Endothelial cell of umbilical vein (primary cell): Measurements from ENCODE around the gene TFB2M. TPM values are rescaled to one million over a fixed set of nuclear protein-coding genes. Genes with fewer than 3 reads are reported as not detected.

Source experiments
- Bru-seq: library from RNA; stranded (reverse); fragments of 400-500 nt; gene quantifications from one replicate; lab custom pipeline; 2021; lab: Mats Ljungman, UMichigan
- BruChase-seq, 2 experiments: library from RNA; stranded (reverse); fragments of 400-500 nt; gene quantifications; one replicate each; lab custom pipeline; 2021; lab: Mats Ljungman, UMichigan
- BruUV-seq: library from RNA; stranded (reverse); fragments of 400-500 nt; replicated peaks from 2 replicates; lab custom pipeline; 2021; lab: Mats Ljungman, UMichigan
- CTCF ChIA-PET: fragments of 300-600, 350-600 bp; sonication (Branson Sonifier 250); formaldehyde crosslinking; loops from one replicate; lab custom pipeline; 2021; ENCODE audit warnings: antibody characterized with exemption, inconsistent platforms; lab: Charles Lee
- POLR2A ChIA-PET: fragments of 300-600, 350-600 bp; sonication (Branson Sonifier 250); formaldehyde crosslinking; loops from one replicate; lab custom pipeline; 2021; ENCODE audit warnings: antibody characterized with exemption, inconsistent platforms; lab: Charles Lee
- DNase-seq: peaks from one replicate; pipeline ENCODE4 v3.0.0-alpha.2; 2011; ENCODE audit warnings: low read depth, low spot score
- FAIRE-seq: peaks from 2 replicates; lab custom pipeline; 2011; peaks lifted over from hg19 to GRCh38; lab: Jason Lieb, UNC
- H2AFZ ChIP-seq: 2 replicates; pipeline ENCODE4 v1.6.0; 2012; ENCODE audit warnings: low read depth, low read length, control low read depth, inconsistent platforms
- H3K27ac ChIP-seq: 2 replicates; pipeline ENCODE4 v1.5.1; 2011; ENCODE audit warnings: low read depth, mild to moderate bottlenecking, control low read depth, low read length, moderate library complexity; ENCODE audit not compliant: insufficient read depth
- H3K27me3 ChIP-seq, 2 experiments: 2 replicates each; pipeline versions ENCODE4 v1.6.0 to v1.6.1; 2011; ENCODE audit warnings: low read length in 2 of 2, mixed read lengths in 1 of 2; ENCODE audit not compliant: control insufficient read depth in 2 of 2, insufficient read depth in 2 of 2
- H3K36me3 ChIP-seq, 2 experiments: 2 replicates in 1 of 2; 3 replicates in 1 of 2; pipeline ENCODE4 v1.5.1; 2011; ENCODE audit warnings: low read length in 2 of 2, mild to moderate bottlenecking in 1 of 2, moderate library complexity in 1 of 2; ENCODE audit not compliant: control insufficient read depth in 2 of 2, insufficient read depth in 2 of 2; ENCODE audit errors: extremely low read depth in 1 of 2
- H3K4me1 ChIP-seq: 3 replicates; pipeline ENCODE4 v1.5.1; 2011; ENCODE audit warnings: mild to moderate bottlenecking, low read length; ENCODE audit not compliant: control insufficient read depth, insufficient read depth; ENCODE audit errors: extremely low read depth
- H3K4me2 ChIP-seq: 2 replicates; pipeline ENCODE4 v1.6.1; 2011; ENCODE audit warnings: low read length, control low read depth, mixed read lengths; ENCODE audit not compliant: insufficient read depth
- H3K4me3 ChIP-seq, 3 experiments: fragments of 200-600 bp in 1 of 3; sonication (generic), shearing (Covaris generic) in 1 of 3; replicated peaks in 1 of 3; 2 replicates each; pipeline ENCODE4 v1.5.1; 2011 to 2016; ENCODE audit warnings: control low read depth in 3 of 3, low read length in 3 of 3, mild to moderate bottlenecking in 2 of 3, inconsistent platforms in 1 of 3, low read depth in 1 of 3, moderate library complexity in 1 of 3; ENCODE audit not compliant: insufficient read depth in 1 of 3
- H3K79me2 ChIP-seq: 2 replicates; pipeline ENCODE4 v1.6.0; 2012; ENCODE audit warnings: low read length, inconsistent platforms; ENCODE audit not compliant: control insufficient read depth, insufficient read depth
- H3K9ac ChIP-seq: replicated peaks from 2 replicates; pipeline ENCODE3; 2011; ENCODE audit warnings: low read length, control low read depth; ENCODE audit not compliant: insufficient read depth; ENCODE audit errors: extremely low read depth
- H3K9me1 ChIP-seq: replicated peaks from 3 replicates; pipeline ENCODE4 v1.6.0; 2011; ENCODE audit warnings: mild to moderate bottlenecking, low read length; ENCODE audit not compliant: control insufficient read depth, insufficient read depth; ENCODE audit errors: extremely low read depth
- H3K9me3 ChIP-seq: replicated peaks from 2 replicates; pipeline ENCODE4 v1.5.1; 2012; ENCODE audit warnings: low read length, inconsistent platforms; ENCODE audit not compliant: control insufficient read depth, insufficient read depth
- H4K20me1 ChIP-seq: replicated peaks from 2 replicates; pipeline ENCODE3; 2011; ENCODE audit warnings: mild to moderate bottlenecking, low read length; ENCODE audit not compliant: control insufficient read depth, insufficient read depth; ENCODE audit errors: extremely low read depth
- CTCF ChIP-seq, 2 donors: IDR thresholded peaks; 1 replicate in 1 of 2; 2 replicates in 1 of 2; pipeline ENCODE4 v1.5.1; 2011; ENCODE audit warnings: low read length in 2 of 2, mild to moderate bottlenecking in 2 of 2, moderate library complexity in 2 of 2, control low read depth in 1 of 2, inconsistent platforms in 1 of 2, low read depth in 1 of 2; ENCODE audit not compliant: insufficient read depth in 1 of 2; ENCODE audit errors: extremely low read depth in 1 of 2
- EZH2 ChIP-seq: IDR thresholded peaks from 2 replicates; pipeline ENCODE4 v1.6.1; 2012; ENCODE audit warnings: borderline replicate concordance, low read depth, mild to moderate bottlenecking, moderate library complexity, low read length, inconsistent platforms; ENCODE audit not compliant: severe bottlenecking
- FOS ChIP-seq: IDR thresholded peaks from 2 replicates; pipeline ENCODE4 v1.6.1; 2011; ENCODE audit warnings: mild to moderate bottlenecking, low read length, moderate library complexity, borderline replicate concordance; ENCODE audit not compliant: insufficient read depth
- JUN ChIP-seq: IDR thresholded peaks from 2 replicates; pipeline ENCODE4 v1.6.1; 2011; ENCODE audit warnings: borderline replicate concordance, low read depth; ENCODE audit not compliant: insufficient read length, insufficient read depth
- MYC ChIP-seq: IDR thresholded peaks from one replicate; pipeline ENCODE4 v1.6.1; 2011; ENCODE audit warnings: mild to moderate bottlenecking, low read depth, low read length
- POLR2A ChIP-seq: IDR thresholded peaks from 2 replicates; pipeline ENCODE4 v1.6.1; 2012; ENCODE audit warnings: low read depth, mild to moderate bottlenecking, control low read depth, low read length
- POLR2AphosphoS5 ChIP-seq: IDR thresholded peaks from 2 replicates; pipeline ENCODE4 v1.6.1; 2012; ENCODE audit warnings: low read depth, mild to moderate bottlenecking, control low read depth, low read length, moderate library complexity; ENCODE audit not compliant: insufficient read depth
- dilution Hi-C: fragments of 300-500 bp; cut with MboI; formaldehyde crosslinking; loops from one replicate; pipeline ENCODE4 v1.15.0; 2019; ENCODE audit warnings: low sequenced_read_pairs; ENCODE audit not compliant: extremely low pct_ligation_motif_present
- intact Hi-C: fragments of 100-400 bp; cut with micrococcal nuclease; formaldehyde crosslinking; loops from one replicate; pipeline ENCODE4 v1.10.0; 2022
- long read RNA-seq: library from polyadenylated mRNA; stranded (forward); transcript quantifications from one replicate; pipeline ENCODE4 v2.0.0, GENCODE V29; 2021
- polyA minus RNA-seq, 3 experiments: library from RNA; depleted of rRNA, polyadenylated mRNA; stranded (reverse); fragments of >200 nt; gene quantifications; 1 replicate in 1 of 3; 2 replicates in 2 of 3; pipeline ENCODE4 v1.2.3, GENCODE V29; 2011
- polyA plus RNA-seq, 4 experiments: library from polyadenylated mRNA; depleted of rRNA in 3 of 4; stranded (reverse) in 3 of 4; unstranded in 1 of 4; fragments of >200 nt; gene quantifications; 2 replicates each; pipeline versions ENCODE4 v1.2.1 to v1.2.3, GENCODE V29; 2011 to 2012; ENCODE audit warnings: missing spikeins in 1 of 4
- total RNA-seq: library from RNA; stranded (reverse); gene quantifications from 2 replicates; pipeline ENCODE4 v1.2.3, GENCODE V29; 2021
- TF ChIP-seq, protein P1 (sequence below): IDR thresholded peaks from 2 replicates; pipeline ENCODE4 v1.6.1; 2011; ENCODE audit not compliant: insufficient read depth, insufficient read length

TFB2M gene
- 14.3 and 14.8 TPM in 2 replicates for total RNA-seq
- polyA plus RNA-seq, result 5.8 and 8.4 TPM in 2 replicates
- polyA plus RNA-seq (2011; cell fraction: cytosol; rRNA removed), result 10.3 and 10.4 TPM in 2 replicates
- 11.0 and 15.7 TPM in 2 replicates for polyA plus RNA-seq (2011; cell fraction: nucleus; rRNA removed)
- polyA plus RNA-seq (2012), result 13.0 and 20.7 TPM in 2 replicates
- polyA minus RNA-seq, result 3.7 and 4.8 TPM in 2 replicates
- polyA minus RNA-seq (2011; cell fraction: cytosol; rRNA and poly(A)+ RNA removed), result 12.9 TPM
- 9.6 and 13.3 TPM in 2 replicates for polyA minus RNA-seq (2011; cell fraction: nucleus; rRNA and poly(A)+ RNA removed)
- percentile 77 among the genes with signal in this experiment for Bru-seq, nascent RNA
- BruChase-seq, experiment 1, labeled RNA remaining after a 6-hour chase, result percentile 54 among the genes with signal in this experiment
- BruChase-seq, experiment 2, labeled RNA remaining after a 2-hour chase, result percentile 65 among the genes with signal in this experiment
- long read RNA-seq, transcript TFB2M-201 (8 exons, 1,848 nt), result major isoform, 71 of 90 reads
- long read RNA-seq, partial matches to known transcripts, result 1 of 90 reads
- long read RNA-seq, other reads (novel, unspliced or antisense), result 18 of 90 reads

- POLR2A ChIA-PET, result interaction anchor here (1.3 kb wide), 1 partner anchor 42 kb away, joined by 5 read pairs; no protein-coding TSS in a partner anchor
- dilution Hi-C loops (no loop called here), intact Hi-C loops (loop anchor here (1.0 to 10.0 kb wide), 7 partner anchors 43 to 1474 kb away; partner anchors contain the start of gene SMYD3)
- no peak for TF ChIP-seq EZH2
- TF ChIP-seq MYC, result no peak
- TF ChIP-seq POLR2A, result peak; percentile 73
- TF ChIP-seq, protein P1, sequence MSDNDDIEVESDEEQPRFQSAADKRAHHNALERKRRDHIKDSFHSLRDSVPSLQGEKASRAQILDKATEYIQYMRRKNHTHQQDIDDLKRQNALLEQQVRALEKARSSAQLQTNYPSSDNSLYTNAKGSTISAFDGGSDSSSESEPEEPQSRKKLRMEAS, result peak; percentile 94
- TF ChIP-seq FOS, result no peak
- no peak for TF ChIP-seq JUN
- no peak for TF ChIP-seq CTCF (IDR thresholded peaks at IDR 0.05; ENCODE audit: extremely low read depth in 1 of 2, insufficient read depth in 1 of 2, low read depth in 1 of 2, low read length in 2 of 2)
- peak; percentile 62 for TF ChIP-seq POLR2AphosphoS5
- Histone ChIP-seq H3K27me3 (no peaks in the 10 kb centered on the region), H2AFZ (peak within 1 kb of the TSS; percentile 50), H3K4me2 (peak within 1 kb of the TSS; percentile 95), H4K20me1 (no peaks in the 10 kb centered on the region), H3K9me3 (no peaks in the 10 kb centered on the region), H3K4me1 (peaks cover 46% of the 10 kb centered on the region), H3K79me2 (peaks cover 58% of the 10 kb centered on the region), H3K27ac (peak within 1 kb of the TSS; percentile 79), H3K4me3 (peak within 1 kb of the TSS; percentile 79 to 91 (median 90)), H3K36me3 (no peaks in the 10 kb centered on the region), H3K9ac (peak within 1 kb of the TSS; percentile 93), H3K9me1 (no peaks in the 10 kb centered on the region)
- FAIRE-seq (peak; percentile 89), DNase-seq (peak; percentile 99)
- BruUV-seq, result no TSS peak
- CTCF ChIA-PET, result interaction anchor here (1.4 to 3.0 kb wide), 6 partner anchors 20 to 123 kb away, joined by 3 to 14 read pairs (median 8); no protein-coding TSS in a partner anchor
These were observed at the start of gene TFB2M, which contains the start of gene CNST for GRCh38 chr1:246566128-246566812. Gene TFB2M, minus strand, starts transcription at chr1:246566261. Its CDS starts 123 bp downstream, at chr1:246566138. Gene CNST, plus strand, starts transcription at chr1:246566456. Its CDS starts 25,107 bp downstream, at chr1:246591563.
